Spleen (tissue), 11 donors: ENCODE data around the gene KDELR1. TPM values are rescaled to one million over a fixed set of nuclear protein-coding genes. Genes with fewer than 3 reads are reported as not detected.

Experiments
- DNase-seq: peaks from one replicate; pipeline ENCODE4 v3.0.0-alpha.2; 2020
- H3K27ac ChIP-seq, 8 donors: fragments of 200-600 bp; sonication (generic) in 7 of 8; 1 replicate in 4 of 8; 2 replicates in 4 of 8; pipeline versions ENCODE4 v1.5.0 to v1.8.0; 2016 to 2021; ENCODE audit warnings: inconsistent platforms in 4 of 8, mild to moderate bottlenecking in 4 of 8, moderate library complexity in 1 of 8
- H3K27me3 ChIP-seq, 7 donors: fragments of 200-600 bp; sonication (generic) in 6 of 7; replicated peaks in 1 of 7; 1 replicate in 4 of 7; 2 replicates in 3 of 7; pipeline versions ENCODE4 v1.5.0 to v1.8.0; 2016 to 2021; ENCODE audit warnings: inconsistent platforms in 3 of 7, mild to moderate bottlenecking in 1 of 7
- H3K36me3 ChIP-seq, 6 donors: fragments of 200-600 bp; sonication (generic) in 5 of 6; 1 replicate in 4 of 6; 2 replicates in 2 of 6; pipeline versions ENCODE4 v1.5.0 to v1.8.0; 2016 to 2021; ENCODE audit warnings: inconsistent platforms in 2 of 6
- H3K4me1 ChIP-seq, 6 donors: fragments of 200-600 bp; sonication (generic) in 5 of 6; 1 replicate in 3 of 6; 2 replicates in 3 of 6; pipeline versions ENCODE4 v1.5.0 to v1.8.0; 2016 to 2021; ENCODE audit warnings: inconsistent platforms in 3 of 6
- H3K4me3 ChIP-seq, 8 donors: fragments of 200-600 bp; sonication (generic) in 7 of 8; 1 replicate in 4 of 8; 2 replicates in 4 of 8; pipeline versions ENCODE4 v1.5.0 to v1.8.0; 2016 to 2021; ENCODE audit warnings: inconsistent platforms in 4 of 8, mild to moderate bottlenecking in 4 of 8, moderate library complexity in 2 of 8
- H3K9me3 ChIP-seq, 8 donors: fragments of 200-600 bp; sonication (generic) in 7 of 8; 1 replicate in 4 of 8; 2 replicates in 4 of 8; pipeline versions ENCODE4 v1.5.0 to v1.8.0; 2016 to 2021; ENCODE audit warnings: inconsistent platforms in 4 of 8
- CTCF ChIP-seq, 11 experiments: fragments of 200-600 bp in 7 of 11; fragments of 450-650 bp in 4 of 11; sonication (generic) in 4 of 11; IDR thresholded peaks in 8 of 11; conservative IDR thresholded peaks in 3 of 11; 1 replicate in 7 of 11; 2 replicates in 4 of 11; pipeline versions ENCODE4 v1.4.0 to v1.8.0; 2016 to 2021; ENCODE audit warnings: antibody characterized with exemption in 11 of 11, inconsistent platforms in 4 of 11, mild to moderate bottlenecking in 1 of 11
- POLR2A ChIP-seq, 3 donors: fragments of 450-650 bp; IDR thresholded peaks; one replicate each; pipeline ENCODE4 v1.5.1; 2017; ENCODE audit warnings: antibody characterized with exemption in 3 of 3, mild to moderate bottlenecking in 1 of 3
- POLR2AphosphoS5 ChIP-seq, 3 donors: sonication (generic); formaldehyde crosslinking; IDR thresholded peaks; one replicate each; pipeline ENCODE4 v1.5.1; 2017; ENCODE audit warnings: antibody characterized with exemption in 3 of 3
- WGBS, 5 donors: extraction: QIAGEN DNeasy Blood & Tissue Kit in 3 of 5; methylation state at CpG; one replicate each; pipeline versions ENCODE4 v1.1.5 to v1.1.7; 2013 to 2018; 5-methylcytosine and 5-hydroxymethylcytosine counted together
- intact Hi-C: fragments of 100-400 bp; cut with DNase I; formaldehyde crosslinking; loops from one replicate; pipeline ENCODE4 v1.15.0; 2023; ENCODE audit warnings: low total_unique reads
- polyA plus RNA-seq, 3 donors: library from polyadenylated mRNA; stranded (reverse); fragments of 200-250 nt; gene quantifications; one replicate each; pipeline ENCODE4 v1.2.1, GENCODE V29; 2013
- total RNA-seq, 7 donors: library from RNA; depleted of rRNA in 3 of 7; stranded (reverse); fragments of >200 nt in 3 of 7; fragmentation: NEBNext Ultra II Directional in 4 of 7; extraction: Animal tissue kit (Norgen Biotek cat#: 25700) in 4 of 7; gene quantifications; one replicate each; pipeline versions ENCODE4 v1.1.0 to v1.2.1, GENCODE V29; 2016 to 2021
- donor health status: healthy with polysubstance abuse.
- donor health status: DM: no; HTN: no; CAD: no; lungs with moderate emphysema.
- donor health status: DM: no; HTN: no; CAD: no.
- donor health status: Bipolar disorder and iron deficiency.
- donor health status: healthy.
- donor health status: DM: no; HTN: no; CAD: no.
- donor health status: DM: yes; HTN: yes; CAD: no.

KDELR1 gene
- total and polyA plus RNA-seq, 10 donors = 36.2 to 95.9 (median 68.2) TPM

GRCh38 chr19:48342414-48342738 lies 49.0 kb downstream of the KDELR1 start:
- H3K27me3 ChIP-seq = no peaks in the 10 kb centered on the region
- TF ChIP-seq CTCF (IDR thresholded peaks at IDR 0.05 in 8 of 11, conservative IDR thresholded peaks at IDR 0.05 in 3 of 11) = no peak
- TF ChIP-seq POLR2AphosphoS5 (IDR thresholded peaks at IDR 0.05) = peak in 1 of 3 donors; percentile 26
- WGBS, 5 donors = 85 to 97% (median 91%) methylated on average over 12 to 20 of the region's 20 CpGs
- no peak for DNase-seq
- H3K36me3 ChIP-seq = peaks cover 0 to 38% (median 2%) of the 10 kb centered on the region in 6 donors
- H3K4me1 ChIP-seq = no peaks in the 10 kb centered on the region
- intact Hi-C loops = no loop called here
- no peak overlapping the region for H3K4me3 ChIP-seq
- no peaks in the 10 kb centered on the region for H3K9me3 ChIP-seq
- no peak overlapping the region for H3K27ac ChIP-seq

GRCh38 chr19:48341515-48342413 lies 49.6 kb downstream of the KDELR1 start:
- TF ChIP-seq CTCF (IDR thresholded peaks at IDR 0.05 in 8 of 11, conservative IDR thresholded peaks at IDR 0.05 in 3 of 11) (no peak), POLR2A (IDR thresholded peaks at IDR 0.05) (no peak), POLR2AphosphoS5 (IDR thresholded peaks at IDR 0.05) (no peak)
- intact Hi-C loops = no loop called here
- 92 to 95% (median 93%) methylated on average over 10 of the region's 10 CpGs for WGBS, 5 donors

GRCh38 chr19:48340995-48341394 lies 50.4 kb downstream of the KDELR1 start:
- Histone ChIP-seq H3K4me1 (no peaks in the 10 kb centered on the region), H3K27ac (no peak overlapping the region), H3K9me3 (no peaks in the 10 kb centered on the region), H3K36me3 (peaks cover 0 to 34% (median 2%) of the 10 kb centered on the region in 6 donors), H3K4me3 (no peak overlapping the region), H3K27me3 (no peaks in the 10 kb centered on the region)
- 92 to 99% (median 96%) methylated on average over 10 to 11 of the region's 11 CpGs for WGBS, 5 donors
- intact Hi-C loops = no loop called here
- TF ChIP-seq CTCF (IDR thresholded peaks at IDR 0.05 in 8 of 11, conservative IDR thresholded peaks at IDR 0.05 in 3 of 11) = no peak
- no peak for TF ChIP-seq POLR2A (IDR thresholded peaks at IDR 0.05)
- TF ChIP-seq POLR2AphosphoS5 (IDR thresholded peaks at IDR 0.05) = no peak
- DNase-seq = no peak

More at GRCh38 chr19:48341515-48342413, 49.6 kb downstream of the KDELR1 start:
- Histone ChIP-seq H3K9me3 (no peaks in the 10 kb centered on the region), H3K4me1 (no peaks in the 10 kb centered on the region), H3K4me3 (no peak overlapping the region), H3K27me3 (no peaks in the 10 kb centered on the region), H3K27ac (no peak overlapping the region), H3K36me3 (peaks cover 0 to 34% (median 2%) of the 10 kb centered on the region in 6 donors)
- no peak for DNase-seq

GRCh38 chr19:48338802-48339503 lies 52.4 kb downstream of the KDELR1 start:
- DNase-seq = no peak
- peaks cover 0 to 11% (median 7%) of the 10 kb centered on the region in 6 donors for H3K4me1 ChIP-seq
- H3K27ac ChIP-seq = no peak overlapping the region
- no peak for TF ChIP-seq POLR2AphosphoS5 (IDR thresholded peaks at IDR 0.05)
- no peak for TF ChIP-seq CTCF (IDR thresholded peaks at IDR 0.05 in 8 of 11, conservative IDR thresholded peaks at IDR 0.05 in 3 of 11)
- TF ChIP-seq POLR2A (IDR thresholded peaks at IDR 0.05) = no peak
- no peaks in the 10 kb centered on the region for H3K9me3 ChIP-seq
- intact Hi-C loops = no loop called here
- H3K36me3 ChIP-seq = peaks cover 0 to 27% (median 2%) of the 10 kb centered on the region in 6 donors
- 94 to 95% (median 94%) methylated on average over 14 of the region's 14 CpGs for WGBS, 5 donors
- no peaks in the 10 kb centered on the region for H3K27me3 ChIP-seq
- no peak overlapping the region for H3K4me3 ChIP-seq
